ENCODE data around the gene TARBP2. TPM values are rescaled to one million over a fixed set of nuclear protein-coding genes. Genes with fewer than 3 reads are reported as not detected.

TARBP2 gene
- total and polyA plus RNA-seq, 8 donors: 22.6 to 36.5 (median 28.6) TPM; not detected in 1

DNA sequence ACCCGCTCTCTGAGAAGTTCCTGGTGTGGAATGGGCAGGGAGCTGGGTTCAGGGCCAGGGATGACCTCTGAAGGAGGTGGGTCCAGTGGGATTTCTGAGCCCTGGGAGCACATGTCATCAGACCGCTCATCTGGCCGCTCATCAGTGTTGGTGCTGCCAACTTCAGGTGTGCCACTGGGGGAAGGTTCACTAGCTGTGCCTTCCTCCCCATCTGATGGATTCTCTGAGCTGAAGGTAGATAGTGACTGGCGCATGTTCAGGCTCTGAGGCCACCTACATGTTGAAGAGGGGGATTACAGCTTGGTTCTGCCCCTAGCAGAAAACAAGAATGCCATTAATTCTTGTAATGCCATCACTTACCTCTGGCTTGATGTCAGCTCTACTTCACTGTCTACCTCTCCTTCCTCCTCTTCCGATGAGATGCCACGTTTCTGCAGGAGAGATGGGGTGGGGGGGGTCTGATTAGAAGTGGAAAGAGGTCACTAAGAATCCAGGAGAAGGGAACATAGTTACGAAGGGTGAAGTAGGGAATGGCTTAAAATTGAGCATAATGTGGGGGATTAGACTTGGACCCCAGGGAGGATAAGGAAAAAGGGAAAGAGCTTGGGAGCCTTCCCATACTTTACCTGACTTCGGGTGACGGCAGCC lies 19.0 kb upstream of the TARBP2 start:
- Histone ChIP-seq H3K4me1 (peaks cover 0 to 59% (median 36%) of the 10 kb centered on the region in 4 donors), H3K36me3 (peaks cover 59 to 100% (median 100%) of the 10 kb centered on the region in 4 donors)
- intact Hi-C loops (cut with DNase I; ENCODE audit: low total_unique reads): no loop called here

DNA sequence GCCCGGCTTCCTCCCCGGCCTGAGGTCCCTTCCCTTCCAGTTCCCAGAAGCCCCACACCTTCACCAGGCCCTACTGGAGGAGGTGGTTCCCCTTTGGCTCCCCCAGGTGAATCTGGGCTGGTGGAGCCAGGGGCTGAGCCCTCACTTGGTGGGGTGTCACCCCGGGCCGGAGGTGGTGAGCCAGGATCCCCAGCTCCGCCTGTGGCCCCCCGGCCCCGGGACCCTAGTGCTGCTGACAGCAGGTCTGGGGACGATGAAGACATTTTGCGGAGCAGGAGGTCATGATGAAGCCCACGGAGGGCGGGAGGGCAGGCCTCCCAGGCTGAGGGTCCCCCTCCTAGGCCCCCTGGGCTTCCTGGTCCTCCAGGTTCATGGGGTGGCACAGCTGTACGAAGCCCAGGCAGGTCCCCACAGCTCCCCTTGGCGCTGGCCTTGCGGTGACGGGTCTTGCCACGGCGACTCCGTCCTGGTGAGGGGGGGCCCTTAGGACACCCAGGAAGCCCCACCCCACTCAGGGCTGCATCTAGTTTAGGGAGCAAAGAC lies 18.4 kb upstream of the TARBP2 start:
- Histone ChIP-seq H3K9me3 (no peaks in the 10 kb centered on the region), H3K27me3 (no peaks in the 10 kb centered on the region), H3K36me3 (peaks cover 53 to 100% (median 100%) of the 10 kb centered on the region in 4 donors), H3K27ac (peak overlapping the region in 4 of 5 donors; percentile 14 to 54 (median 39)), H3K4me3 (no peak overlapping the region), H3K4me1 (peaks cover 0 to 53% (median 35%) of the 10 kb centered on the region in 4 donors)
- intact Hi-C loops (cut with DNase I; ENCODE audit: low total_unique reads): no loop called here
- TF ChIP-seq POLR2A (IDR thresholded peaks at IDR 0.05): no peak
- TF ChIP-seq EP300 (IDR thresholded peaks at IDR 0.05): no peak
- no peak for TF ChIP-seq POLR2AphosphoS5 (IDR thresholded peaks at IDR 0.05)
- TF ChIP-seq, protein P1, sequence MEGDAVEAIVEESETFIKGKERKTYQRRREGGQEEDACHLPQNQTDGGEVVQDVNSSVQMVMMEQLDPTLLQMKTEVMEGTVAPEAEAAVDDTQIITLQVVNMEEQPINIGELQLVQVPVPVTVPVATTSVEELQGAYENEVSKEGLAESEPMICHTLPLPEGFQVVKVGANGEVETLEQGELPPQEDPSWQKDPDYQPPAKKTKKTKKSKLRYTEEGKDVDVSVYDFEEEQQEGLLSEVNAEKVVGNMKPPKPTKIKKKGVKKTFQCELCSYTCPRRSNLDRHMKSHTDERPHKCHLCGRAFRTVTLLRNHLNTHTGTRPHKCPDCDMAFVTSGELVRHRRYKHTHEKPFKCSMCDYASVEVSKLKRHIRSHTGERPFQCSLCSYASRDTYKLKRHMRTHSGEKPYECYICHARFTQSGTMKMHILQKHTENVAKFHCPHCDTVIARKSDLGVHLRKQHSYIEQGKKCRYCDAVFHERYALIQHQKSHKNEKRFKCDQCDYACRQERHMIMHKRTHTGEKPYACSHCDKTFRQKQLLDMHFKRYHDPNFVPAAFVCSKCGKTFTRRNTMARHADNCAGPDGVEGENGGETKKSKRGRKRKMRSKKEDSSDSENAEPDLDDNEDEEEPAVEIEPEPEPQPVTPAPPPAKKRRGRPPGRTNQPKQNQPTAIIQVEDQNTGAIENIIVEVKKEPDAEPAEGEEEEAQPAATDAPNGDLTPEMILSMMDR (IDR thresholded peaks at IDR 0.05): no peak
- DNase-seq: peak in 1 of 2 donors; percentile 13
- 61 to 77% (median 70%) methylated on average over 13 to 18 of the region's 18 CpGs for WGBS, 5 donors

More for the DNA sequence above, 19.0 kb upstream of the TARBP2 start:
- no peak for DNase-seq
- TF ChIP-seq POLR2AphosphoS5 (IDR thresholded peaks at IDR 0.05) (no peak), POLR2A (IDR thresholded peaks at IDR 0.05) (no peak), EP300 (IDR thresholded peaks at IDR 0.05) (no peak)
- TF ChIP-seq, protein P1 (IDR thresholded peaks at IDR 0.05): no peak
- Histone ChIP-seq H3K27ac (peak overlapping the region in 4 of 5 donors; percentile 3 to 54 (median 32)), H3K27me3 (no peaks in the 10 kb centered on the region), H3K9me3 (no peaks in the 10 kb centered on the region), H3K4me3 (no peak overlapping the region)
- WGBS, 5 donors: 75 to 82% (median 78%) methylated on average over 8 to 9 of the region's 9 CpGs

DNA sequence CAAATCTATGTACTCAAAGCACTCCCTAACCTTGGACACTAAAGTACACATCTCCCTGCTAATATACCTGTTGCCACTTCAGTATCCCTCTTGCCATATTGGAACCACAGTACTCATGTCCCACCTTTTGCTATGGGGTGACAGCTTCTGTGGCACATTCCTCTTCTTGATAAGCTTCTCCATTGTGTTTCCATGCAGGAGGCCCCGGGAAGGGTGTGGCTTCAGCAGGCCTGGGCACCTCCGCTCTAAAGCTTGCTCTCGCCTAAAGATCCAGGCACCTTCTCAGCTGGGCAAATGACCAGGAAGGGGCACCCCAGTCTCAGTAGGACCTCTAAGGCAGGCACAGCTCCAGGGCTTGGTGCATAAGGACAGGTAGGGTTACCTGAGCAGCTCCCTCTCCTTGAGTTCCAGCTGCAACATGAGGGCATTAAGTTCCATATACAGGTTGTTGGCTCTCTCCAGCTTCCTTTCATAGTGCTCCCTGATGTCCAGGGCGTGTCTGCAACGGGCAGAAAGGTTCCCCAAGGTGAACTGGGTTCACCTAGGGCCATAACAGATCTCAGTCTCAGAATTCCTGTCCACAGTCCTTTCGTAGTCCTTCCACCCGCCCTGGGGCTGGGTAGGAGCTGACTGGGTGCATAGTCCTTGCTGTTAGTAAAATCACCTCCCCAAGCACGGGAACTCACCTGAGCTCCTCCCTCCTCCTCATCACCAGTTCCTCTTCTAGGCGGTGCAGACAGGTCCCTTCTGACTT lies 17.7 kb upstream of the TARBP2 start:
- TF ChIP-seq, protein P1 (IDR thresholded peaks at IDR 0.05): no peak
- TF ChIP-seq POLR2AphosphoS5 (IDR thresholded peaks at IDR 0.05) (peak in 1 of 3 donors; percentile 1), POLR2A (IDR thresholded peaks at IDR 0.05) (no peak)
- peak overlapping the region in 3 of 5 donors; percentile 27 to 54 (median 51) for H3K27ac ChIP-seq
- H3K36me3 ChIP-seq: peaks cover 46 to 98% (median 96%) of the 10 kb centered on the region in 4 donors
- no peaks in the 10 kb centered on the region for H3K9me3 ChIP-seq
- H3K4me1 ChIP-seq: peaks cover 0 to 46% (median 32%) of the 10 kb centered on the region in 4 donors
- intact Hi-C loops (cut with DNase I; ENCODE audit: low total_unique reads): no loop called here
- 42 to 69% (median 46%) methylated on average over 9 of the region's 9 CpGs for WGBS, 5 donors
- H3K27me3 ChIP-seq: no peaks in the 10 kb centered on the region
- H3K4me3 ChIP-seq: no peak overlapping the region
- DNase-seq: peak in 1 of 2 donors; percentile 60

DNA sequence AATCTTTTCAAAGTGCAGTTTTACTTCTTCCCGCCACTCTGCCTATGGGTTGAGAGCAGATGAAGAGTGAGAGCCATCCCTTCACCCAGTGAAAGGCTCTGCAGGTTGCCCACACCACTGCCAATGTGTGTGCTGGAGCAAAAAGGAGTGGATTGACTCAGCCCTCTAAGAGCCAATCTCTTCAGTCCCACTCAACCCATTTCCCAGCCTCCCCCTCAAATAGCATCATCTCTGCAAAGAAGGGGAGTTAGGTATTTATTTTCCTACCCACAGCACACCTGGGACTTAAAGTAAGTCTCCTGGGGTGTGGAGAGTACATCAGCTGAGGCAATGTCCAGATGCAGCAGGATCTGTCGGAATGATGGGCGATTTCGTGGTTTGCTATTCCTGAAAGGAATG lies 17.1 kb upstream of the TARBP2 start:
- Histone ChIP-seq H3K27ac (peak overlapping the region in 2 of 5 donors; percentile 22 to 35), H3K4me1 (peaks cover 0 to 40% (median 29%) of the 10 kb centered on the region in 4 donors), H3K9me3 (no peaks in the 10 kb centered on the region), H3K27me3 (no peaks in the 10 kb centered on the region), H3K4me3 (no peak overlapping the region), H3K36me3 (peaks cover 41 to 92% (median 90%) of the 10 kb centered on the region in 4 donors)
- no peak for DNase-seq
- intact Hi-C loops (cut with DNase I; ENCODE audit: low total_unique reads): no loop called here
- WGBS, 5 donors: 88 to 97% (median 91%) methylated on average over 4 of the region's 4 CpGs
- TF ChIP-seq POLR2AphosphoS5 (IDR thresholded peaks at IDR 0.05): peak in 1 of 3 donors; percentile 3
- no peak for TF ChIP-seq EP300 (IDR thresholded peaks at IDR 0.05)
